SU-DHL-6 (cell line): ENCODE measurements around the gene NFE2L1.
A peak's percentile ranks its signal among the peaks of the same experiment; 100 is the strongest.

Source experiments
- H2AFZ ChIP-seq: fragments of 200-600 bp; sonication (generic); 2 replicates; pipeline ENCODE4 v1.6.1; 2014; ENCODE audit warnings: low read depth, mild to moderate bottlenecking, moderate library complexity, mixed read lengths, antibody characterized with exemption, low read length; ENCODE audit not compliant: severe bottlenecking
- H3F3A ChIP-seq: fragments of 200-600 bp; shearing (Covaris generic); 2 replicates; pipeline ENCODE4 v1.6.0; 2016; ENCODE audit warnings: antibody characterized with exemption, mild to moderate bottlenecking; ENCODE audit not compliant: insufficient read depth
- H3K27ac ChIP-seq: fragments of 200-600 bp; sonication (generic); 2 replicates; pipeline ENCODE4 v1.5.1; 2016; ENCODE audit warnings: low read depth, mild to moderate bottlenecking, low read length, moderate library complexity, mixed read lengths
- H3K27me3 ChIP-seq: fragments of 200-600 bp; sonication (generic), shearing (Covaris generic); 2 replicates; pipeline ENCODE4 v1.6.0; 2014; ENCODE audit warnings: mild to moderate bottlenecking, low read length
- H3K36me3 ChIP-seq: fragments of 200-600 bp; sonication (generic); 2 replicates; pipeline ENCODE4 v1.6.1; 2014; ENCODE audit warnings: mild to moderate bottlenecking, low read length, mixed read lengths
- H3K4me2 ChIP-seq: fragments of 300-600, 200-600 bp; shearing (Covaris generic), sonication (generic); 2 replicates; pipeline ENCODE4 v1.6.0; 2014; ENCODE audit warnings: low read length, low read depth, mild to moderate bottlenecking; ENCODE audit not compliant: poor library complexity, severe bottlenecking
- H3K4me3 ChIP-seq: fragments of 200-600 bp; sonication (generic); 2 replicates; pipeline ENCODE4 v1.5.1; 2014; ENCODE audit warnings: antibody characterized with exemption, low read length, mild to moderate bottlenecking, mixed read lengths; ENCODE audit not compliant: insufficient read depth, poor library complexity, severe bottlenecking
- H3K79me2 ChIP-seq: fragments of 200-600 bp; sonication (generic); 2 replicates; pipeline ENCODE4 v1.6.1; 2014; ENCODE audit warnings: mild to moderate bottlenecking, low read length, moderate library complexity; ENCODE audit not compliant: insufficient read depth
- H3K9ac ChIP-seq: fragments of 200-600 bp; sonication (generic); 2 replicates; pipeline ENCODE4 v1.7.0; 2014; ENCODE audit warnings: mild to moderate bottlenecking, low read length
- H3K9me2 ChIP-seq: fragments of 200-600 bp; sonication (generic); replicated peaks from 2 replicates; pipeline ENCODE4 v1.6.1; 2014; ENCODE audit warnings: low read length; ENCODE audit not compliant: insufficient read depth
- H3K9me3 ChIP-seq: fragments of 200-600 bp; sonication (generic); 2 replicates; pipeline ENCODE4 v1.6.1; 2014; ENCODE audit warnings: low read length, mixed read lengths; ENCODE audit not compliant: insufficient read depth
- H4K20me1 ChIP-seq: fragments of 200-600 bp; sonication (generic); 2 replicates; pipeline ENCODE4 v1.6.1; 2014; ENCODE audit warnings: low read depth, mild to moderate bottlenecking, antibody characterized with exemption, low read length, moderate library complexity, mixed read lengths
- EZH2phosphoT487 ChIP-seq: fragments of 200-600 bp; sonication (generic), shearing (Covaris generic); conservative IDR thresholded peaks from 2 replicates; pipeline ENCODE4 v1.6.1; 2018; ENCODE audit warnings: mild to moderate bottlenecking, antibody characterized with exemption, low read length, moderate library complexity, mixed read lengths
- TF ChIP-seq, protein P1 (sequence below): fragments of 200-600 bp; sonication (generic); IDR thresholded peaks from one replicate; pipeline ENCODE4 v1.5.1; 2017; ENCODE audit warnings: antibody characterized with exemption, mild to moderate bottlenecking, low read length, moderate library complexity; ENCODE audit not compliant: insufficient read depth, poor library complexity, severe bottlenecking

NFE2L1 gene

DNA sequence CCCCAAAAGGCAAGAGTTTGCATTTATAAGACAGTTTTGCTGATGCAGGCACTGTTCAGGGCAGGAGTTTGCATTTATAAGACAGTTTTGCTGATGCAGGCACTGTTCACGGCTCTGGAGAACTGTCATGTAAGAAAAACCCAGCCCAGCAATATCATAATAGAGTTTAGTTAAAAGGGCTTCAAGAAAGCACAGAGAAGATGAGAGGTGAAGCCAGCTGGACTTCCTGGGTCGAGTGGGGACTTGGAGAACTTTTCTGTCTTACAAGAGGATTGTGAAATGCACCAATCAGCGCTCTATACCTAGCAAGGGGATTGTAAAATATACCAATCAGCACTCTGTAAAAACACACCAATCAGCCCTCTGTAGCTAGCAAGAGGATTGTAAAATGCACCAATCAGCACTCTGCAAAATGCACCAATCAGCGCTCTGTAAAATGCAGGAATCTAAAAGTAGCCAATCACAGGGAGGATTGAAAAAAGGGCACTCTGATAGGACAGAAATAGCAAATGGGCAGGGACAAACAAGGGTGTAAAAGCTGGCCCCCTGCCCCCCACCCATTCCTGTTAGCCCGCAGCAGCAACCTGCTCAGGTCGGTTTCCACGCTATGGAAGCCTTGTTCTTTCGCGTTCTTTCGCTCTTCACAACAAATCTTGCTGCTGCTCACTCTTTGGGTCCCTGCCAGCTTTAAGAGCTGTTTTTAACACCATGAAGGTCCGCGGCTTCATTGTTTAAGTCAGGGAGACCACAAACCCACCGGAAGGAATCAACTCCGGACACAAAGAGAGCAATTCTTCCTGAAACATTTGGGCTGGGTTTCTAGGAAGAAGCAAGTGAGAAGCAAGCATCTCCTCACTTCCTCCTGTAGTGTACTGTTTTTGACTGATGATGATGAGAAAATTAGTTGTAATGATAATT, 54.9 kb downstream of the NFE2L1 start:
- Histone ChIP-seq H3K9me3 (peaks cover 8% of the 10 kb centered on the region; the same call in 1 of the 2 replicates), H3K9me2 (no peaks in the 10 kb centered on the region), H3K4me2 (no peak overlapping the region), H3K9ac (no peak overlapping the region), H4K20me1 (no peaks in the 10 kb centered on the region; the same call in 1 of the 2 replicates), H3K36me3 (no peaks in the 10 kb centered on the region), H2AFZ (peak overlapping the region; percentile 35), H3K79me2 (peaks cover 34% of the 10 kb centered on the region), H3K27me3 (no peaks in the 10 kb centered on the region), H3K4me3 (no peak overlapping the region), H3K27ac (no peak overlapping the region), H3F3A (peaks cover 12% of the 10 kb centered on the region)
- no peak for TF ChIP-seq EZH2phosphoT487
- TF ChIP-seq, protein P1, sequence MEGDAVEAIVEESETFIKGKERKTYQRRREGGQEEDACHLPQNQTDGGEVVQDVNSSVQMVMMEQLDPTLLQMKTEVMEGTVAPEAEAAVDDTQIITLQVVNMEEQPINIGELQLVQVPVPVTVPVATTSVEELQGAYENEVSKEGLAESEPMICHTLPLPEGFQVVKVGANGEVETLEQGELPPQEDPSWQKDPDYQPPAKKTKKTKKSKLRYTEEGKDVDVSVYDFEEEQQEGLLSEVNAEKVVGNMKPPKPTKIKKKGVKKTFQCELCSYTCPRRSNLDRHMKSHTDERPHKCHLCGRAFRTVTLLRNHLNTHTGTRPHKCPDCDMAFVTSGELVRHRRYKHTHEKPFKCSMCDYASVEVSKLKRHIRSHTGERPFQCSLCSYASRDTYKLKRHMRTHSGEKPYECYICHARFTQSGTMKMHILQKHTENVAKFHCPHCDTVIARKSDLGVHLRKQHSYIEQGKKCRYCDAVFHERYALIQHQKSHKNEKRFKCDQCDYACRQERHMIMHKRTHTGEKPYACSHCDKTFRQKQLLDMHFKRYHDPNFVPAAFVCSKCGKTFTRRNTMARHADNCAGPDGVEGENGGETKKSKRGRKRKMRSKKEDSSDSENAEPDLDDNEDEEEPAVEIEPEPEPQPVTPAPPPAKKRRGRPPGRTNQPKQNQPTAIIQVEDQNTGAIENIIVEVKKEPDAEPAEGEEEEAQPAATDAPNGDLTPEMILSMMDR, result no peak

DNA sequence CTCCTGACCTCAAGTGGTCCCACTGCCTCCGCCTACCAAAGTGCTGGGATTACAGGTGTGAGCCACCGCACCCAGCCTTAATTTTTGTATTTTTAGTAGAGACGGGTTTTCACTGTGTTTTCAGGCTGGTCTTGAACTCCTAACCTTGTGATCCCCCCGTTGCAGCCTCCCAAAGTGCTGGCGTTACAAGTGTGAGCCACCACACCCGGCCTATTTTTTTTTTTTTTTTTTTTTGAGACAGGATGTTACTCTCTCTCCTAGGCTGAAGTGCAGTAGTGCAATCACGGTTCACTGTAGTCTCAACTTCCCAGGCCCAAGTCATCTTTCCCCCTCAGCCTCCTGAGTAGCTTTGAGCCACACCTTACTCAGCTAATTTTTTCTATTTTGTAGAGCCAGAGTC, 56.3 kb downstream of the NFE2L1 start:
- Histone ChIP-seq H3K9ac (no peak overlapping the region), H3K79me2 (peaks cover 33% of the 10 kb centered on the region), H3K4me2 (no peak overlapping the region), H3F3A (peaks cover 10% of the 10 kb centered on the region), H3K9me2 (no peaks in the 10 kb centered on the region), H2AFZ (no peak overlapping the region), H3K27me3 (no peaks in the 10 kb centered on the region), H3K27ac (no peak overlapping the region), H3K4me3 (no peak overlapping the region), H3K9me3 (peaks cover 8% of the 10 kb centered on the region; the same call in 1 of the 2 replicates), H3K36me3 (no peaks in the 10 kb centered on the region), H4K20me1 (no peaks in the 10 kb centered on the region)
- TF ChIP-seq, protein P1, result no peak
- no peak for TF ChIP-seq EZH2phosphoT487

DNA sequence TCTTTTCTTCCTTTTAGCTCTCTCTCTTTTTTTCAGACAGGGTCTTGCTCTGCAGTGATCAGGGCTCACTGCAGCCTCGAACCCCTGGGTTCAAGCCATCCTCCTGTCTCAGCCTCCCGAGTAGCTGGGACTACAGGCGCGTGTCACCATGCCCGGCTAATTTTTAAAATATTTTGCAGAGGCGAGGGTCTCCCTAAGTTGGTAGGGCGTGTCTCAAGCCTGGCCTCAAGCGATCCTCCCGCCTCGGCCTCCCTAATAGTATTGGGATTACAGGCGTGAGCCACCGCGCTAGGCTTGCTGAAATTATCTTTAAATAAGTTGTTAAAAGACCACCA, 58.6 kb downstream of the NFE2L1 start:
- Histone ChIP-seq H3K79me2 (peaks cover 35% of the 10 kb centered on the region), H3K27me3 (no peaks in the 10 kb centered on the region), H2AFZ (peak overlapping the region; percentile 90), H4K20me1 (no peaks in the 10 kb centered on the region), H3F3A (peaks cover 24% of the 10 kb centered on the region), H3K4me2 (peak overlapping the region; percentile 84), H3K36me3 (no peaks in the 10 kb centered on the region), H3K4me3 (peak overlapping the region; percentile 97), H3K9me2 (no peaks in the 10 kb centered on the region), H3K9me3 (peaks cover 8% of the 10 kb centered on the region; the same call in 1 of the 2 replicates), H3K9ac (peak overlapping the region; percentile 71), H3K27ac (no peak overlapping the region)
- TF ChIP-seq, protein P1, result no peak
- TF ChIP-seq EZH2phosphoT487, result no peak
